ENCODE data around the gene RSPH10B2.
"Not testable (repeated sequence)": the region's sequence is repeated elsewhere in the genome, so short reads cannot be mapped to it uniquely, and the experiment has no call there.

The RSPH10B2 gene

DNA sequence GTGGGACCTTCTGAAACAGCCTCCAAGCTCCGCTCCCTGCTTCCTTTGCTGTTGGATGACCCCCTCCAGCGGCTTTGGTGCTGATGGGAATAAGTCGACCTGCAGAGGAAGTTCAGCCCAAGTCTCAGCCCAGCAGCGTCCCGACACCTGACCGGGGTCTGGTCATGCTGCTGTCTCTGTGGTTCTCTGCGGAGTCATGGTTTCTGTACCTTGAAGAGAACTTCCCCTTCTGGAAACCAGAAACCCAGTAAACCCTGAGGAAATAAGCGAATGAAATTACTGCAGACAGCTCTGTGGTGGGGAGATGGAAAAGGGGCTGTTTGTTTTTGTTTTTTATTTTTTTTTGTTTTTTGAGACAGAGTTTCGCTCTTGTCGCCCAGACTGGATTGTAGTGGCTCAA, 28.9 kb upstream of the RSPH10B2 start:
- H3K4me3 ChIP-seq (ENCODE audit: low read depth, low read length): no peak overlapping the region
- peak; percentile 84 for DNase-seq (ENCODE audit: low read depth)
- TF ChIP-seq, protein P1, sequence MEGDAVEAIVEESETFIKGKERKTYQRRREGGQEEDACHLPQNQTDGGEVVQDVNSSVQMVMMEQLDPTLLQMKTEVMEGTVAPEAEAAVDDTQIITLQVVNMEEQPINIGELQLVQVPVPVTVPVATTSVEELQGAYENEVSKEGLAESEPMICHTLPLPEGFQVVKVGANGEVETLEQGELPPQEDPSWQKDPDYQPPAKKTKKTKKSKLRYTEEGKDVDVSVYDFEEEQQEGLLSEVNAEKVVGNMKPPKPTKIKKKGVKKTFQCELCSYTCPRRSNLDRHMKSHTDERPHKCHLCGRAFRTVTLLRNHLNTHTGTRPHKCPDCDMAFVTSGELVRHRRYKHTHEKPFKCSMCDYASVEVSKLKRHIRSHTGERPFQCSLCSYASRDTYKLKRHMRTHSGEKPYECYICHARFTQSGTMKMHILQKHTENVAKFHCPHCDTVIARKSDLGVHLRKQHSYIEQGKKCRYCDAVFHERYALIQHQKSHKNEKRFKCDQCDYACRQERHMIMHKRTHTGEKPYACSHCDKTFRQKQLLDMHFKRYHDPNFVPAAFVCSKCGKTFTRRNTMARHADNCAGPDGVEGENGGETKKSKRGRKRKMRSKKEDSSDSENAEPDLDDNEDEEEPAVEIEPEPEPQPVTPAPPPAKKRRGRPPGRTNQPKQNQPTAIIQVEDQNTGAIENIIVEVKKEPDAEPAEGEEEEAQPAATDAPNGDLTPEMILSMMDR (IDR thresholded peaks at IDR 0.05; ENCODE audit: low read depth, low read length, missing control alignments): no peak

DNA sequence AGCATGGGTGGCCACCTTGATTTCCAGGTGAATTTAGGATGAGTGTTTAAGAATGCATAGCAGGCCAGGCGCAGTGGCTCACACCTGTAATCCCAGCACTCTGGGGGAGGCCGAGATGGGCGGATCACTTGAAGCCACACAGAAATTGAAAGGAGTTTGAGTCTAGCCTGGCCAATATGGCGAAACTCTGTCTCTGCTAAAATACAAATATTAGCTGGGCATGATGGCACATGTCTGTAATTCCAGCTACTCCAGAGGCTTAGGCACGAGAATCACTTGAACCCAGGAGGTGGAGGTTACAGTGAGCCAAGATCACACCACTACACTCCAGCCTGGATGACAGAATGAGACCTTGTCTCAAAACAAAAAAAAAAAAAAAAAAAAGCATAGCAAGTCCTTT, 27.6 kb upstream of the RSPH10B2 start:
- not testable (repeated sequence) for DNase-seq (ENCODE audit: low read depth); H3K4me3 ChIP-seq (ENCODE audit: low read depth, low read length)

DNA sequence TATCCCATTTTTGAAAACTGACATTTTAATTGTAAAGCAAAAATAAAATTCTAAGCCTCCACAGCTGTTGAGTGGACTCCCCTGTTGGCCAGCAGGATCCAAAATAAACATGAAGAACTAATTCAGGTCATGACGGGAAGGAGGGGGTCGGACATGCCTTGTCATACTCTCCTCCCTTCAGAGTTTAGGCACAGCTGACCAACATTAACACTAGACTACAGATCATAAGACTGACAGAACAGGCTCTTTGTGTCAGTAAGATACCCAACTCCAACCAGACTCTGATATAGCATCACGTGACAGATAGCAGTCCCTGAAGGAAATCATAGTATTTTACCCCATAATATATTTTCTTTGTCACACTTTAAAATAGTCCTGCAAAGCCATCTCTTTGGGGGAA, 26.2 kb upstream of the RSPH10B2 start:
- no peak overlapping the region for H3K4me3 ChIP-seq (ENCODE audit: low read depth, low read length)
- TF ChIP-seq, protein P1 (IDR thresholded peaks at IDR 0.05; ENCODE audit: low read depth, low read length, missing control alignments): no peak
- DNase-seq (ENCODE audit: low read depth): no peak

DNA sequence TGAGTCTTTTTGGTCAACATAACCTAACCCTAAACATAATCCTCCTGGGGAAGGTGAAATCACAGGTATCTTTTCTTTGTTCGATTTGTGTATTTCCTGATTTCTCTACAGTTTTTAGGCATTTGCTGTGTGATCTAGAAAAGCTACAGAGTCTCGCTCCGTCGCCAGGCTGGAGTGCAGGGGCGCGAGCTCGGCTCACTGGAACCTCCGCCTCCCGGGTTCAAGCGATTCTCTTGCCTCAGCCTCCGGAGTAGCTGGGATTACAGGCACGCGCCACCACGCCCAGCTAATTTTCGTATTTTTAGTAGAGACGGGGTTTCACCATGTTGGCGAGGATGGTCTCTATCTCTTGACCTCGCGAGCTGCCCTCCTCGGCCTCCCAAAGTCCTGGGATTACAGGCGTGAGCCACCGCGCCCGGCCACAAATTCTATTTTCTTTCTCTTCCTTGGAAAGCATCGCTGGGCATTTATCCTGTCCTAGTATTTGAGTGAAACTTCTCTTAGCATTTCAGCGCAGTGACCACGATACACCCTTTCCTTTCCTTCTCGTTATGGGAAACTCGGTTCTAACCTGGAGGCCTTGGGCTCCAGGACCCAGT, 24.9 kb upstream of the RSPH10B2 start:
- DNase-seq (ENCODE audit: low read depth): not testable (repeated sequence)
- H3K4me3 ChIP-seq (ENCODE audit: low read depth, low read length): peak overlapping the region; percentile 87

DNA sequence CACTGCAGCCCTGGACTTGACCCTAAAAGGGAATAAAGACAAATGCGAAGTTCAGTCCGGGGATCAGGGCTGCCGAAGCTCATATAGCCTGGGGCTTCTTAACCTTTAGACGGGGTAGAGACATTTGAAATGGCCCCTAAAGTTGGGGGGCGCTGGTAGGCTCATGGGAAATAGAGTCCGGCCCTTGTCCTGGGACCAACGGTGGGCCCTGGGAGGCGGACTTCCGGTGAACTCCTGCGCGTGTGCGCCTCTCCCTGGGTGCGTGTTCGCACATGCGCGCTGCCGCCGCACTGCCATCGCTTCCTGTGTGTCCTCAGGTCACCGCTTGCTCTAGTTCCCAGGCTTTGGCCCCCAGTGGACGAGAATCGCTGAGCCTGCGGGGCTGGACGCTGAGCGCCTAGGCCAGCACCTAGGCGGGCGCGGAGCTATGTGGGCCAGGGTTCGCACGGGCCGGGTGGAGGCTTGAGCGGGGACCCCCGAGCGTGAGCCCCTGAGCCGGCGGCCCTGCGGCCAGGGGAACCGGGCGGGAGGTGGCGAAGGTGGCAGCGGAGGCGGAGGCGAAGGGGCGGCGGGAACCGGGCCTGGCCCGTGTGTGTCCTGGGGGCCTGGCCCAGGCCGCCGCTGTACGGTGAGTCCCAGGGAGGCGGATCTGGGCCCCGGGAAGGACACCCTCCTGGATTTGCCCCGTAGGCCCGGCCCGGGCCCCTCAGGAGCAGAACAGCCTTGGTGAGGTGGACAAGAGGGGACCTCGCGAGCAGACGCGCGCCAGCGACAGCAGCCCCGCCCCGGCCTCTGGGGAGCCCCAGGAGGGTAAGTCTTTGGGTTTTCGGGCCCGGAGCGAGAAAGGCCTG, 24.2 kb upstream of the RSPH10B2 start:
- peak overlapping the region; percentile 87 for H3K4me3 ChIP-seq (ENCODE audit: low read depth, low read length)
- peak; percentile 82 for DNase-seq (ENCODE audit: low read depth)
- TF ChIP-seq, protein P1 (IDR thresholded peaks at IDR 0.05; ENCODE audit: low read depth, low read length, missing control alignments): no peak

DNA sequence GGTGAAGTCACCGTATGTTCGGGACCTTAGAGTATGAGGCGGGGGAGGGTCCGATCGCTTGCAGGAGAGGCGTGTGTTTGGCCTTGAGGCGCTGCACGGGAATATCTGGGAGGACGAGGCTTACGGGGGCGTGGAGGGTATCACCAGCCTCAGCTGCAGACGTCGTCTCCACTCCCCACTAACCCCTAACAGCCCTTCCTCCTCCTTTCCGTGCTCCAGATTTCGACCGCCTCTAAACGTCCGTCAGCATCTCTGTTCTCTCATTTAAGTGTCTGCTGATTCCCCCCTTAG, 23.6 kb upstream of the RSPH10B2 start:
- DNase-seq (ENCODE audit: low read depth): no peak
- TF ChIP-seq, protein P1 (IDR thresholded peaks at IDR 0.05; ENCODE audit: low read depth, low read length, missing control alignments): no peak
- peak overlapping the region; percentile 87 for H3K4me3 ChIP-seq (ENCODE audit: low read depth, low read length)

DNA sequence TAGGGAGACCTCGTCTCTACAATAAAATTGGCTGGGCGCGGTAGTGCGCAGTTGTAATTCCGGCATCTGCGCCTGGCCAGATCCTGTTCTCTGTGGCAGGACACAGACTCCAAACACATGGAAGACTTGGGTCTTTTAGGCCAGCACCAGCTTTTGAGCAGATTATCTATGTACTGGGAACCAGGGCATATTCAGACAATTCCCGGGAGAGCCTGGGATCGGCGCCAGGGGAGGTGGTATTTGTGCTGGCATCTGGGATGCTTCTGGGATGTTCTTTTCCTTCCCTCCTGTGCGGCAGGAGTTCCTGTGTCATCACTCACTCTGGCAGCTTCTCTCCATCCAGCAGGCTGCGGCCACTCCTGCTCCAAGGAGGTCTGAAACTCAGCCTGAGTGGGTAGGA, 15.5 kb upstream of the RSPH10B2 start:
- H3K4me3 ChIP-seq (ENCODE audit: low read depth, low read length); DNase-seq (ENCODE audit: low read depth): not testable (repeated sequence)

DNA sequence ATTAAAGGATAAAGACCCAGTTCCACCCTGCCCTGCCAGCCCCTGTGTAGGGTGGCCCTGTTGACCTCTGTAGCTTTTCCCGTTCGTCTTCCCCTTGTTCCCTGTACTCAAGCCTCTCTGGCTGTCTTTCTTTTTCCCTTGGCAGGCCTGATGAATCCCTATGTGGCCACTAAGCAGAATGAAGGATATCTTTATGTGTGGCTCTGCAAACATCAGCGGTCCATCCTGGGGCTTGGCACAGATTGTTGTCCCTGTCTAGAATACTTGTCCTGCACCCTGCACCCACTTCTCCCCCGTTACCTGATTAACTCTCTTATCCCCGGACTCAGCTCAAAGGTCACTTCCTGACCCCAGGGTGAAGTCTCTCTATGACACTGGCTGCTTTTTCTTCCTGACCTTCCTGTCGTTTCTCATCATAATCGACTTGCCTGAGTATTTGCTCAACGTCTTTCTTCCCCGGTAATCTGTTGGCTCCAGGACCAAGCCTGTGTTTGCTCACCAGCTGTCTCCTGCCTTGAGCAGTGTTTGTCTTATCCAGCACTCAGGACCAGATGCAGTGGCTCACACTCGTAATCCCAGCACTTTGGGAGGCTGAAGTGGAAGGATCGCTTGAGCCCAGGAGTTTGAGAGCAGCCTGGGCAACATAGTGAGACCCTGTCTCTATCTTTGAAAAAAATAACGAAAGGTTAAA, 9.3 kb upstream of the RSPH10B2 start:
- DNase-seq (ENCODE audit: low read depth); H3K4me3 ChIP-seq (ENCODE audit: low read depth, low read length): not testable (repeated sequence)

DNA sequence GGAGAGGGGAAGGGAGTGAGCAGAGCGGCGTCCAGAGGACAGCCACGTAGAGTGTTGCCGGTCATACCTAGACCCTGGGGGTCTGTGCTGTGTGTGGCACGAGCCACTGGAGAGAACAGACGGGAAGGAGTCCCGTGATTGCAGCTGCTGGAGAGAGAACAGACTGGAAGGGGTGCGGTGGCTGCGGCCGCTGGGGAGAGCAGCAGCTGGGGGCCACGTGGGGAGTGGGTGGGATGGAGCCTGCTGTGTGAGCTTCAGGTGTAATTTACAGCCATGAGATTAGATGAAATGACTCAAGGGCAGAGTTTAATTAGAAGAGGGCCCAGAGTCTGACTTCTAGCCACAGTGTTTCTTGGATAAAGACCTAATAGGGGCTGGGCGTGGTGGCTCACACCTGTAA, 4.6 kb upstream of the RSPH10B2 start:
- not testable (repeated sequence) for H3K4me3 ChIP-seq (ENCODE audit: low read depth, low read length); DNase-seq (ENCODE audit: low read depth)

DNA sequence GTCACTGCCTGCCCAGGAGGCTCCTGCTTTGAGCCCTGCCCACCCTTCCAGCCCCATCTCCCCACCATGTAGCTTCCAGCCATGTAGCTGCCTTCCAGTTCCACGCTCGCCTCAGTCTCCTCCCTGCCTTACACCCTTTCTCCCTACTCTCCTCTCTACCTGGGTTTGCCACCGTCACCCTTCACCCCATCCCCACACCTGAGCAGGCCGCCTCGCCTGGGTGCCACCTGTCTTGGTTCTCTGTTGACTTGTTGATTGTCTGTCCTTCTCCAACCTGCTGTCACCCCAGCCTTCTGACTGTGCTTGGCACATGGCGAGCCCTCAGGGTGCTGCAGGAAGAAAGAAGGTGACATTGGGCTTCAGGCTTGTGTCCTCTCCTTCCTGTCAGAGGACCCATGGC, 3.7 kb upstream of the RSPH10B2 start:
- H3K4me3 ChIP-seq (ENCODE audit: low read depth, low read length); DNase-seq (ENCODE audit: low read depth): not testable (repeated sequence)

DNA sequence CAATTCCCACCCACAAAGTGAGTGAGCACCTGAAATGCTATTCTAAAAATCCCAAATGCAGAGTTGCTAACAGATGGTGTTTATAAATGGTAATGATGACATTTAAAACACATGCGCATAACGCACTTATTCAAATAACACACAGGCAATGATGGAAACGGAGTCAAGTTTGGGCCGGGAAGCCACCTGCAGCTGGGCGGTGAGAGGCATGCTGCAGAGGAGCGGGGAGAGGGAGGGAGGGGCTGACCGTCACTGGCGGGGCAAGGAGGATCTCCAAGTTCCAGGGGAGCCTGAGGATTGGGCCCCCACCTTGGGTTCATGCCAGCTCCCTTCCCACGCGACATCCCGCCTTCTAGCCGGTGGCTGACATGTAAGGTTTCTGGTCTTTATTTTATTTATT, 7.3 kb downstream of the RSPH10B2 start:
- not testable (repeated sequence) for DNase-seq (ENCODE audit: low read depth); H3K4me3 ChIP-seq (ENCODE audit: low read depth, low read length)

DNA sequence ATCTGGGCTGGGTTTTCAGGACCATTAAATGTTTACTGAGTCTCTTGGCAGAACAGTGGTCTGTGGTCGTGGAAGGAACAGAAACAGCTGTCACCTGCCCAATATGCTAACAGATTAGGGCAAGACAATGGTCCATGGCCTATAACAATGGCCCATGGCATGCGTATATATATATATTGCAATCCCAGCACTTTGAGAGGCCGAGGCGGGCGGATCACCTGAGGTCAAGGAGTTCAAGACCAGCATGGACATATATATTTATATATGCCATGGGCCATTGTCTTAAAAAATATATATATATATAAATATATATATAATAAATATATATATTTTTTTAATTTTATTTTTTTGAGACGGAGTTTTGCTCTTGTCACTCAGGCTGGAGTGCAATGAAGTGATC, 27.7 kb downstream of the RSPH10B2 start:
- H3K4me3 ChIP-seq (ENCODE audit: low read depth, low read length); DNase-seq (ENCODE audit: low read depth): not testable (repeated sequence)

DNA sequence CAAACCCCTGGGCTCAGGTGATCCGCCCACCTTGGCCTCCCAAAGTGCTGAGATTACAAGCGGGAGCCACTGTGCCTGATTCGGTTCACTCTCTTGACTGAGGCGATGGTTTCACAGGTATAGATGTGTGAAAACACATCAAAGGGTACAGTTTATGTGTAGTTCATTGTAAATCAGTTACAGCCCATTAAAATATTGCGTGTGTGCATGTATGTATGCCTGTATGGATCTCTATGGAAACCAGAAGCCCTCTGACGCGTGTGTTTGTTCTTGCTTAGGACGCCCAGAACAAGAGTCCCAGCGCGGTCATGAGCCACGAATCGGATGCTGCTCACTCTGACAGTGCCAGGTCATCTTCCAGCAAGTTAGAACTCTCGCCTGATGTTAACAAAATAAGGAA, 35.5 kb downstream of the RSPH10B2 start:
- DNase-seq (ENCODE audit: low read depth); H3K4me3 ChIP-seq (ENCODE audit: low read depth, low read length): not testable (repeated sequence)

Data from GM12864 (cell line).